Measurements from ENCODE around the gene SH2D3A. TPM values are rescaled to one million over a fixed set of nuclear protein-coding genes. Genes with fewer than 3 reads are reported as not detected.

The SH2D3A gene
- total and polyA plus RNA-seq, 2 donors (not counting 1 experiment from before 2014, with no cell fraction given), result not detected

- H3K36me3 ChIP-seq (ENCODE audit: control insufficient read depth, insufficient read depth, low read length), result no peaks in the 10 kb centered on the region
- no peak overlapping the region for H3K27ac ChIP-seq (ENCODE audit: insufficient read depth, low read length)
- no peaks in the 10 kb centered on the region for H3K4me1 ChIP-seq (ENCODE audit: control insufficient read depth, extremely low read depth, insufficient read depth, low read length)
- H3K9ac ChIP-seq (ENCODE audit: insufficient read depth, low read length), result no peak overlapping the region
- H2AFZ ChIP-seq (ENCODE audit: low read length), result no peak overlapping the region
- H3K4me2 ChIP-seq (ENCODE audit: extremely low read depth, insufficient read depth, low read length), result no peak overlapping the region
- TF ChIP-seq EZH2 (IDR thresholded peaks at IDR 0.05; ENCODE audit: low read length, missing control alignments) (no peak), CTCF (conservative IDR thresholded peaks at IDR 0.05 in 1 of 2, IDR thresholded peaks at IDR 0.05 in 1 of 2; ENCODE audit: low read depth in 1 of 2, low read length in 2 of 2) (no peak)
- H4K20me1 ChIP-seq (ENCODE audit: control insufficient read depth, extremely low read depth, insufficient read depth, low read length), result no peaks in the 10 kb centered on the region
- H3K79me2 ChIP-seq (ENCODE audit: control insufficient read depth, insufficient read depth, low read length), result no peaks in the 10 kb centered on the region
- no peak for DNase-seq (ENCODE audit: low read depth in 2 of 2)
- H3K9me3 ChIP-seq (ENCODE audit: control insufficient read depth, insufficient read depth, low read depth, low read length), result no peaks in the 10 kb centered on the region
- no peak overlapping the region for H3K4me3 ChIP-seq (replicated peaks in 1 of 4; ENCODE audit: control extremely low read depth in 1 of 4, insufficient read depth in 1 of 4, low read depth in 3 of 4, low read length in 4 of 4)
- H3K27me3 ChIP-seq (ENCODE audit: control insufficient read depth, insufficient read depth, low read length), result no peaks in the 10 kb centered on the region
Observed at GRCh38 chr19:6724631-6725492, 42.4 kb downstream of the SH2D3A start.

GRCh38 chr19:6723738-6724137 is 43.5 kb downstream of the SH2D3A start:
- H4K20me1 ChIP-seq (ENCODE audit: control insufficient read depth, extremely low read depth, insufficient read depth, low read length), result no peaks in the 10 kb centered on the region
- no peak overlapping the region for H3K9ac ChIP-seq (ENCODE audit: insufficient read depth, low read length)
- no peaks in the 10 kb centered on the region for H3K9me3 ChIP-seq (ENCODE audit: control insufficient read depth, insufficient read depth, low read depth, low read length)
- H3K4me2 ChIP-seq (ENCODE audit: extremely low read depth, insufficient read depth, low read length), result no peak overlapping the region
- no peak overlapping the region for H3K4me3 ChIP-seq (replicated peaks in 1 of 4; ENCODE audit: control extremely low read depth in 1 of 4, insufficient read depth in 1 of 4, low read depth in 3 of 4, low read length in 4 of 4)
- TF ChIP-seq EZH2 (IDR thresholded peaks at IDR 0.05; ENCODE audit: low read length, missing control alignments) (no peak), CTCF (conservative IDR thresholded peaks at IDR 0.05 in 1 of 2, IDR thresholded peaks at IDR 0.05 in 1 of 2; ENCODE audit: low read depth in 1 of 2, low read length in 2 of 2) (no peak)
- no peak overlapping the region for H3K27ac ChIP-seq (ENCODE audit: insufficient read depth, low read length)
- no peaks in the 10 kb centered on the region for H3K4me1 ChIP-seq (ENCODE audit: control insufficient read depth, extremely low read depth, insufficient read depth, low read length)
- H2AFZ ChIP-seq (ENCODE audit: low read length), result no peak overlapping the region
- DNase-seq (ENCODE audit: low read depth in 2 of 2), result peak in 1 of 2 donors; percentile 36
- no peaks in the 10 kb centered on the region for H3K27me3 ChIP-seq (ENCODE audit: control insufficient read depth, insufficient read depth, low read length)
- no peaks in the 10 kb centered on the region for H3K79me2 ChIP-seq (ENCODE audit: control insufficient read depth, insufficient read depth, low read length)
- no peaks in the 10 kb centered on the region for H3K36me3 ChIP-seq (ENCODE audit: control insufficient read depth, insufficient read depth, low read length)

GRCh38 chr19:6723108-6723618 is 44.1 kb downstream of the SH2D3A start:
- no peaks in the 10 kb centered on the region for H3K9me3 ChIP-seq (ENCODE audit: control insufficient read depth, insufficient read depth, low read depth, low read length)
- no peak for TF ChIP-seq CTCF (conservative IDR thresholded peaks at IDR 0.05 in 1 of 2, IDR thresholded peaks at IDR 0.05 in 1 of 2; ENCODE audit: low read depth in 1 of 2, low read length in 2 of 2)
- H4K20me1 ChIP-seq (ENCODE audit: control insufficient read depth, extremely low read depth, insufficient read depth, low read length), result no peaks in the 10 kb centered on the region
- H3K4me3 ChIP-seq (replicated peaks in 1 of 4; ENCODE audit: control extremely low read depth in 1 of 4, insufficient read depth in 1 of 4, low read depth in 3 of 4, low read length in 4 of 4), result no peak overlapping the region
- no peak overlapping the region for H3K9ac ChIP-seq (ENCODE audit: insufficient read depth, low read length)
- H3K4me2 ChIP-seq (ENCODE audit: extremely low read depth, insufficient read depth, low read length), result no peak overlapping the region
- no peak overlapping the region for H2AFZ ChIP-seq (ENCODE audit: low read length)
- no peaks in the 10 kb centered on the region for H3K27me3 ChIP-seq (ENCODE audit: control insufficient read depth, insufficient read depth, low read length)
- H3K79me2 ChIP-seq (ENCODE audit: control insufficient read depth, insufficient read depth, low read length), result no peaks in the 10 kb centered on the region
- H3K4me1 ChIP-seq (ENCODE audit: control insufficient read depth, extremely low read depth, insufficient read depth, low read length), result no peaks in the 10 kb centered on the region
- DNase-seq (ENCODE audit: low read depth in 2 of 2), result peak; percentile 22 to 52
- H3K36me3 ChIP-seq (ENCODE audit: control insufficient read depth, insufficient read depth, low read length), result no peaks in the 10 kb centered on the region
- no peak overlapping the region for H3K27ac ChIP-seq (ENCODE audit: insufficient read depth, low read length)

Data from fibroblast of lung (primary cell).